Erythroblast (primary cell): ENCODE data around the gene RNF14.

ENCODE experiments used
- GATA1 ChIP-seq: IDR thresholded peaks from 2 replicates; pipeline ENCODE4 v1.6.1; 2011; ENCODE audit warnings: low read depth, mild to moderate bottlenecking, control low read depth, low read length, moderate library complexity
- POLR2A ChIP-seq: IDR thresholded peaks from 2 replicates; pipeline ENCODE4 v1.6.1; 2011; ENCODE audit warnings: mild to moderate bottlenecking, low read length

DNA sequence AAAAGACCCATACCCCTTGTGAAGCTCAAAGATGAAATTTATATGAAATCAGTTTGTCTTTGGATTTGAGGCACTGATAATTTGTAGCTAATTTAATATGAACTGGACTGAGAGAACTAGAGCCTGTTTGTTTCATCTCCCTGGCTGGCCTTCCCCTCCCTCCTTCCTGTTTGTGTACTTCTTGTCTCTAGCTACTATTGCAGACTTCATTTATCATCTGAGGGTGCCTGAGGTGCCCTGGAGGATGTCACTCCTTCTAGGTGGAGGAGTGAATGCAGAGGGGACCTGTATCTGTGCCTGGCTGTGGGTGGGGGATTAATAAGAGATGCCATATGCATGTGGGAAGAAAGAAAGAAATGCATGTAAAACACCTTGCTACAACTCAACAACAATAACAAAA, 66.1 kb downstream of the RNF14 start:
- TF ChIP-seq POLR2A (no peak), GATA1 (no peak)
